Stomach (tissue), 9 donors: ENCODE data around the gene BARX1. TPM values are rescaled to one million over a fixed set of nuclear protein-coding genes. Genes with fewer than 3 reads are reported as not detected.
"Not testable (repeated sequence)": the region's sequence is repeated elsewhere in the genome, so short reads cannot be mapped to it uniquely, and the experiment has no call there.

Source experiments
- DNase-seq, 2 donors: peaks; one replicate each; pipeline versions ENCODE4 v3.0.0 to v3.0.0-alpha.2; 2013 to 2019
- H3K27ac ChIP-seq, 5 donors: fragments of 200-600 bp in 4 of 5; sonication (generic) in 4 of 5; one replicate each; pipeline ENCODE4 v1.5.1; 2013 to 2019; ENCODE audit warnings: mild to moderate bottlenecking in 1 of 5, moderate library complexity in 1 of 5
- H3K27me3 ChIP-seq, 3 donors: fragments of 200-600 bp; sonication (generic); one replicate each; pipeline ENCODE4 v1.5.1; 2017 to 2019; ENCODE audit warnings: mixed run types in 1 of 3
- H3K36me3 ChIP-seq, 4 donors: fragments of 200-600 bp; sonication (generic); 1 replicate in 3 of 4; 2 replicates in 1 of 4; pipeline ENCODE4 v1.5.1; 2016 to 2019
- H3K4me1 ChIP-seq, 4 donors: fragments of 200-600 bp; sonication (generic); one replicate each; pipeline ENCODE4 v1.5.1; 2016 to 2019
- H3K4me3 ChIP-seq, 4 donors: fragments of 200-600 bp; sonication (generic) in 3 of 4; one replicate each; pipeline ENCODE4 v1.5.1; 2016 to 2019; ENCODE audit warnings: mild to moderate bottlenecking in 1 of 4
- H3K9me3 ChIP-seq, 4 donors: fragments of 200-600 bp; sonication (generic); one replicate each; pipeline ENCODE4 v1.5.1; 2016 to 2019
- CTCF ChIP-seq, 7 experiments: fragments of 450-650 bp in 4 of 7; fragments of 200-600 bp in 3 of 7; sonication (generic) in 3 of 7; IDR thresholded peaks; one replicate each; pipeline ENCODE4 v1.5.1; 2016 to 2019; ENCODE audit warnings: antibody characterized with exemption in 7 of 7, control low read depth in 2 of 7, mild to moderate bottlenecking in 1 of 7
- EP300 ChIP-seq: sonication (generic); formaldehyde crosslinking; IDR thresholded peaks from one replicate; pipeline ENCODE4 v1.6.1; 2017; ENCODE audit warnings: antibody characterized with exemption
- POLR2A ChIP-seq, 4 donors: fragments of 450-650 bp; IDR thresholded peaks; one replicate each; pipeline ENCODE4 v1.6.1; 2016; ENCODE audit warnings: antibody characterized with exemption in 4 of 4, control low read depth in 2 of 4, mild to moderate bottlenecking in 1 of 4, moderate library complexity in 1 of 4
- POLR2AphosphoS5 ChIP-seq, 3 donors: sonication (generic); formaldehyde crosslinking; IDR thresholded peaks; one replicate each; pipeline ENCODE4 v1.6.1; 2016; ENCODE audit warnings: antibody characterized with exemption in 3 of 3
- WGBS, 5 donors: extraction: QIAGEN DNeasy Blood & Tissue Kit in 3 of 5; methylation state at CpG; one replicate each; pipeline versions ENCODE4 v1.1.5 to v1.1.7; 2013 to 2018; 5-methylcytosine and 5-hydroxymethylcytosine counted together
- intact Hi-C: fragments of 100-400 bp; cut with DNase I; formaldehyde crosslinking; loops from one replicate; pipeline ENCODE4 v1.15.1; 2023; ENCODE audit warnings: low total_unique reads
- polyA plus RNA-seq, 3 donors: library from polyadenylated mRNA; stranded (reverse); fragments of 200-250 nt; gene quantifications; one replicate each; pipeline ENCODE4 v1.2.3, GENCODE V29; 2013
- total RNA-seq, 5 donors: library from RNA; depleted of rRNA; stranded (reverse); fragments of >200 nt; gene quantifications; one replicate each; pipeline versions ENCODE4 v1.1.0 to v1.2.3, GENCODE V29; 2014 to 2016
- donor health status: healthy with polysubstance abuse.
- donor health status: Bipolar disorder and iron deficiency.
- donor health status: healthy.

Gene BARX1
- total and polyA plus RNA-seq, 8 donors = 42.0 to 256 (median 141) TPM; not detected in 1

GRCh38 chr9:93964685-93965084, 9.5 kb upstream of the BARX1 start:
- Histone ChIP-seq H3K4me1 (peaks cover 16 to 76% (median 49%) of the 10 kb centered on the region in 4 donors), H3K27ac (peak overlapping the region in 3 of 5 donors; percentile 85 to 90 (median 86)), H3K9me3 (no peaks in the 10 kb centered on the region), H3K4me3 (no peak overlapping the region), H3K36me3 (no peaks in the 10 kb centered on the region), H3K27me3 (peaks cover 3 to 23% (median 16%) of the 10 kb centered on the region in 3 donors)
- no peak for TF ChIP-seq EP300
- no peak for TF ChIP-seq CTCF (IDR thresholded peaks at IDR 0.05)
- no peak for TF ChIP-seq POLR2AphosphoS5 (IDR thresholded peaks at IDR 0.05)
- no peak for TF ChIP-seq POLR2A (IDR thresholded peaks at IDR 0.05)
- peak in 1 of 2 donors; percentile 14 for DNase-seq
- intact Hi-C loops = no loop called here
- 90 to 97% (median 91%) methylated on average over 3 to 4 of the region's 4 CpGs for WGBS, 5 donors

- H3K9me3 ChIP-seq = no peaks in the 10 kb centered on the region
- H3K27me3 ChIP-seq = peaks cover 3 to 30% (median 23%) of the 10 kb centered on the region in 3 donors
- no peaks in the 10 kb centered on the region for H3K36me3 ChIP-seq
- intact Hi-C loops = no loop called here
- TF ChIP-seq POLR2AphosphoS5 (IDR thresholded peaks at IDR 0.05) (no peak), EP300 (no peak), POLR2A (IDR thresholded peaks at IDR 0.05) (no peak), CTCF (IDR thresholded peaks at IDR 0.05) (no peak)
- peak overlapping the region in 4 of 5 donors; percentile 83 to 90 (median 86) for H3K27ac ChIP-seq
- WGBS, 5 donors = 57 to 77% (median 69%) methylated on average over 7 to 8 of the region's 8 CpGs
- no peak overlapping the region for H3K4me3 ChIP-seq
- peaks cover 22 to 80% (median 53%) of the 10 kb centered on the region in 4 donors for H3K4me1 ChIP-seq
- peak; percentile 16 to 19 for DNase-seq
These were observed 8.8 kb upstream of the BARX1 start for GRCh38 chr9:93963969-93964368.

DNA sequence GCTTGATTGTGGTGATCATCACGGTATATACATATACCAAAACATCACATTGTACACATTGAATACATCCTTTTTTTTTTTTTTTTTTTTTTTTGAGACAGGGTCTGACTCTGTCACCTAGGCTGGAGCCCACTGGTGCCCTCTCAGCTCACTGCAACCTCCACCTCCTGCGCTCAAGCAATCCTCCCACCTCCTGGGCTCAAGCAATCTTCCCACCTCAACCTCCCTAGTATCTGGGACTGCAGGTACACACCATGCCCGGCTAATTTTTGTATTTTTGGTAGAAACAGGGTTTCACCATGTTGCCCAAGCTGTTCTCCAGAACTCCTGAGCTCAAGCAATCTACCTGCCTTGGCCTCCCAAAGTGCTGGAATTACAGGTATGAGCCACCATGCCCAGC, 8.3 kb upstream of the BARX1 start:
- H3K27me3 ChIP-seq = peaks cover 3 to 35% (median 28%) of the 10 kb centered on the region in 3 donors
- 48 to 60% (median 54%) methylated on average over 3 of the region's 3 CpGs for WGBS, 5 donors

GRCh38 chr9:93962561-93963440, 7.6 kb upstream of the BARX1 start:
- WGBS, 5 donors = 12 to 18% (median 16%) methylated on average over 22 of the region's 22 CpGs
- TF ChIP-seq POLR2AphosphoS5 (IDR thresholded peaks at IDR 0.05) (peak; percentile 33 to 76 (median 69)), POLR2A (IDR thresholded peaks at IDR 0.05) (no peak), CTCF (IDR thresholded peaks at IDR 0.05) (peak in 6 of 7 experiments; percentile 46 to 91 (median 74)), EP300 (peak; percentile 68)
- intact Hi-C loops = no loop called here
- Histone ChIP-seq H3K9me3 (no peaks in the 10 kb centered on the region), H3K27me3 (peaks cover 3 to 41% (median 35%) of the 10 kb centered on the region in 3 donors), H3K27ac (peak overlapping the region; percentile 39 to 90 (median 85)), H3K4me1 (peaks cover 34 to 83% (median 54%) of the 10 kb centered on the region in 4 donors), H3K36me3 (no peaks in the 10 kb centered on the region), H3K4me3 (no peak overlapping the region)
- peak; percentile 90 to 96 for DNase-seq

More for the DNA sequence above, 8.3 kb upstream of the BARX1 start:
- H3K9me3 ChIP-seq, H3K36me3 ChIP-seq, H3K4me3 ChIP-seq, intact Hi-C loops, DNase-seq: not testable (repeated sequence)
- peaks cover 27 to 80% (median 53%) of the 10 kb centered on the region in 4 donors for H3K4me1 ChIP-seq
- peak overlapping the region in 4 of 5 donors; percentile 83 to 90 (median 86) for H3K27ac ChIP-seq
